GM19452 (cell line): ENCODE measurements around the gene LIPN.

Experiments used
- ATAC-seq: cut with Tn5 transposase; IDR thresholded peaks from one replicate; pipeline ENCODE4 v1.9.1; 2021; ENCODE audit not compliant: unreplicated experiment

Gene LIPN

DNA sequence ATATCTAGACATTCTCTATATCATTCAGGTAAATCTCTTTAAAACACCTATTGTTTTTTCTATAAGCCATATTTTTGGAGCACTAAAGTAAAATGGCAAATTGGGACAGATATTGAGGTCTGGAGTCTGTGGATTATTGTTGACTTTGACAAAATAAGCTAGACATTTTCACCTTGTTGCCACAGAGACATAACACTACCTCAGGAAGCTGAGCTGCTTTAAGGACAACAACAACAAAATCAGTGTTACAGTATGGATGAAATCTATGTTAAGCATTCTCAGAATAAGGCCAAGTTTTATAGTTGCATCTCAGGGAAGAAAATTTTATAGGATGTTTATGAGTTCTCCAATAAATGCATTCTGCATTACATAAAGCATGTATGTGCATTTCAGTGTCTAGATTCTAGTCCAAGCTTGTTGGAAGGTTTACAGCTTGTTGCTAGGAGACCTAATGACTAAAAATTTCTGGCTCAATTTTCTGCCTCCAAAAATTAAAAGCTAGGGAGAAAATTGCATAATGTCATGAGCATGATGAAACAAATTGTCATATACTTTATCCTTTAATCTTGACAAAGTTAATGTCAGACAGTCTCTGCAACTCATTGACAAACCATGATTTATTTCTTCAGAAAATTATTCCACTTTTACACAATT, 61.1 kb downstream of the LIPN start:
- ATAC-seq: no peak

DNA sequence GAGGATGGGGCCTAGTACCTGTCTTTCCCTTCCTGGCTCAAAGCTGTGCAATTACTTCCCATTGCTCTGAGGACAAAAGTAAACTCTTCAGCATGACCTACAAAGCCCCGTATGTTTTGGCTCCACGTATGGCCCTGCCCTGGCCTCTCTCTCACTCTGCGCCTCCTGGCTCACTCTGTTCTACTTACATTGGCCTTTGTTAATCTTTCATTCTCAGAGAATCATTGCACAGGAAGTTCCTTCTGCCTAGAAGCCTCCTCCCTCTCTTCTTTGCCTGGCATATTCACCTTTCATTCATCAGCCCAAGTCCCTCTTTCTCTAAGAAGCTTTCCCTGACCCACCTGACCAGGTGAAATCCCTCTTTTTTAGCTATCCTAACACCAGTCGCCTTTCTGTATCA, 66.6 kb downstream of the LIPN start:
- no peak for ATAC-seq

DNA sequence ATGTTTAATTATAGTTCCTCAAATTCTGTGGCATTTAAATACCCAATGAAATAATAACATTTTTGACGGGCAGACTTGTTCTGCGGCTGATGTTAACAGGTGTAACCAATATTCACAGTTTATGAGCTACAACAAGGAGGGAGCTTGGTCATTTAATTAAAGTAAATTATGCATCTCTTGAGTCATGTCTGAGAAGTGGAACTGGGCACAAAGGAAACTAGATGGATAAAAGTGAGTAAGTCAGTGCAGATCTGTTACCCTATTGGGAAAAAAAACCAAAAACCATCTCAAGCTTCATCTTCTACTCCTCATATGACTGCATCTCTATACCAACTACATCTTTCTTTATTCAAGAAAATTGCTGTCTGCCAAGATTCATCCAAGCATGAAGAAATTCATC, 67.9 kb downstream of the LIPN start:
- no peak for ATAC-seq

DNA sequence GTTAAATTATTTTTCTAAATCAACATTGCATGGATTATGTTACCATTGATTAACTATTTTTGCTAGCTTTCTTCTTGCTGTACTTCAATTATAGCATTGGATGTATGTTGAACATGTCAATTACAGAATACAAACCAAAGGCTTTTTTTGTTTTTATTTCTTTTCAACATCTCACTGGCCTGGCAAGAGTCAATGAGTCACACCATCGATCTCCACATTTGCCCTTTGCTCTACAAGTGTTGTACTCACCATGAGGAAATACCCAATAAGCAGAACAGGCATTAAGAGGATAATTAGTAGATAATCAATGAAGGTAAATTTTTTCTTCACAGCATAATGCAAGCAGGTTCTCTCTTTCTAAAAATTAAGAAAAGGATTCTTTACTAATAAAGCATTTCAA, 68.5 kb downstream of the LIPN start:
- no peak for ATAC-seq
